AG20443 (cell line): ENCODE data around the gene SLC2A3.
"Not testable (repeated sequence)": the region's sequence is repeated elsewhere in the genome, so short reads cannot be mapped to it uniquely, and the experiment has no call there.

ENCODE experiments used
- DNase-seq: peaks from one replicate; pipeline ENCODE4 v3.0.0; 2012; ENCODE audit warnings: low spot score, mixed read lengths

Gene SLC2A3

GRCh38 chr12:7915661-7916403 is 20.2 kb downstream of the SLC2A3 start:
- DNase-seq = peak; percentile 18

DNA sequence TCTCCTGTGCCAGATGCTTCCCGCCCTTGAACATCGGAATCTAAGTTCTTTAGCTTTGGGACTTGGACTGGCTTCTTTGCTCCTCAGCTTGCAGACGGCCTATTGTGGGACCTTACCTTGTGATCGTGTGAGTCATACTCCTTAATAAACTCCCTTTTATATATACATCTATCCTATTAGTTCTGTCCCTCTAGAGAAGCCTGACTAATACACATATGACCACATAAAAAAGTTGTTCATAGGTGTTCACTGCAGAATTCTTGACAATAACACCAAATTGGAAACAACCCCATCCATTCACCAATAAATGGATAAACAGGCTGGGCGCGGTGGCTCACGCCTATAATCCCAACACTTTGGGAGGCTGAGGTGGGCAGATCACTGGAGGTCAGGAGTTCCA is 25.9 kb downstream of the SLC2A3 start:
- DNase-seq = not testable (repeated sequence)

- peak; percentile 41 for DNase-seq
Measured at GRCh38 chr12:7907009-7907408, 29.0 kb downstream of the SLC2A3 start.

- DNase-seq = not testable (repeated sequence)
Measured at GRCh38 chr12:7906303-7906702, 29.7 kb downstream of the SLC2A3 start.

DNA sequence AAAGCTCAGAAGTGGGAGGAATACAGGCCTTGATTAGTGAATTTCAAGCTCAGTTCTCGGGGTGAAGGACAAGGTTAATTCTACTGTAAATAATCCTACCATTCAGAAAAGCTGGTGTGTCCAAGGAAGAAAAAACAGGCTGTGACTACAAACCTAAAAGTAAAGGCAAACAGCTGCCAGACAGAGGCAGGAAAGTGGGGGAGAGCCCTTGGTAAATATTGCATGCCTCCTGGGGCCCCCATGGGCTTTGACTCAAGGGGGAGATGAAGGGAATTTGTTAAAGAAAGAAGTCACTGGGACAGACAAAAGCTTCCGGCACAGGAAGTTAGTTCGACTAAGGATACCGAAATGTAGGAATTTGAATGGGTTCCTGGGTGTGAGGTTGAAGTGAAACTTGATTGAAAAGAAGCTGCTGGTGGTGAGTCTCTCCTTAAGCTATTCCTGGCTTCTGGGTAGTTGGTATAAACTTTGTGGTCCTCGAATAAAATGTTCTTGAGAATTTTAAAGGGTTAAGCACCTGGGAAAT is 30.3 kb downstream of the SLC2A3 start:
- not testable (repeated sequence) for DNase-seq

DNA sequence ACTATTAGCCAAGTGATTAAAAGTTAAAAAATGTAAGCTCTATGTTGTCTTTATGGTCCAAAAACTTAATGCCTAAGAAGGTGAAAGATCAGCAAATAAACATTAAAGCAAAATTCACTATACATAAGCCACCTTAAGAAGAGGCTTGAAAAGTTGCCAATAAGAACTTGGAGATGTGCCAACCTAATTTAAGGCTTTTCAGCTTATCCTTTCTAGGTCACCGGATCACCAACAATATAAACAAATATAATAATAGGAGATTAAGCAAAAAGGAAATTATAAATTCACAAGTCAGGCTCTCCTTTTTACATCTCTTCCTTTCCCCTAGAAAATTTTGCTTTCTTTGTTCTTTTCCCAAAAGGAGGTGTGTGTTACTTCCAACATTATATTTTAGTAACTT is 30.9 kb downstream of the SLC2A3 start:
- DNase-seq = no peak

DNA sequence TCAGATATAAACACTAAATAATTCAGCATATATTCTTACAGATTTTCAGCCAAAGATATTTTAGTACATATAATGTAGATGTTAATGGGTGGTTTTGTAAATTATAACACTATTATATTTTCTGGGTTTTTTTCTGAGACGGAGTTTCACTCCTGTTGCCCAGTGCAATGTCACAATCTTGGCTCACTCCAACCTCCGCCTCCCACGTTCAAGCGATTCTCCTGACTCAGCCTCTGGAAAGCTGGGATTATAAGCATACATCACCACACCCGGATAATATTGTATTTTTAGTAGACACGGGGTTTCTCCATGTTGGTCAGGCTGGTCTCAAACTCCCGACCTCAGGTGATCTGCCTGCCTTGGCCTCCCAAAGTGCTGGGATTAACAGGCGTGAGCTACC is 33.6 kb downstream of the SLC2A3 start:
- DNase-seq = not testable (repeated sequence)

GRCh38 chr12:7899755-7900154 is 36.2 kb downstream of the SLC2A3 start:
- peak; percentile 37 for DNase-seq

GRCh38 chr12:7896726-7897125 is 39.3 kb downstream of the SLC2A3 start:
- not testable (repeated sequence) for DNase-seq

- no peak for DNase-seq
Measured at GRCh38 chr12:7892186-7892980, 43.6 kb downstream of the SLC2A3 start.

DNA sequence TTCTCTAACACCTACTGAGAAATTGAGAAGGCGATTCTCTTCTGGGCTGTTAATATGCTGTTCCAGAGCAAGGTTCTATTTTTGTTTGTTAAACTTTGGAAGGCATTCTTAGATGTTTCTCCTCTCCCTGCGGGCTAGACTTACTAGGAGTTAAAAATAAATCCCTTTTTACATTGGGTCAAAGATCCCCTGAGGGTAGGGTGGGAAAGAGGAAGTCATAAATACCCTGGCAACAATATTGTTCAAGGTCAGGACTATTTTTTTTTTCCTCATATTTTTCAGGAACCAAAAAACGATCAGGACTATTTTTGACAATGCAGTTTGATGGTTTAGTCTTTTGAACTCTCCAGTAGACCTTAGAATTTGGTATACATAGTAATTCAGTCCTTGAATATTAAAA is 51.3 kb downstream of the SLC2A3 start:
- no peak for DNase-seq

- not testable (repeated sequence) for DNase-seq
Measured at GRCh38 chr12:7881736-7882120, 54.3 kb downstream of the SLC2A3 start.

DNA sequence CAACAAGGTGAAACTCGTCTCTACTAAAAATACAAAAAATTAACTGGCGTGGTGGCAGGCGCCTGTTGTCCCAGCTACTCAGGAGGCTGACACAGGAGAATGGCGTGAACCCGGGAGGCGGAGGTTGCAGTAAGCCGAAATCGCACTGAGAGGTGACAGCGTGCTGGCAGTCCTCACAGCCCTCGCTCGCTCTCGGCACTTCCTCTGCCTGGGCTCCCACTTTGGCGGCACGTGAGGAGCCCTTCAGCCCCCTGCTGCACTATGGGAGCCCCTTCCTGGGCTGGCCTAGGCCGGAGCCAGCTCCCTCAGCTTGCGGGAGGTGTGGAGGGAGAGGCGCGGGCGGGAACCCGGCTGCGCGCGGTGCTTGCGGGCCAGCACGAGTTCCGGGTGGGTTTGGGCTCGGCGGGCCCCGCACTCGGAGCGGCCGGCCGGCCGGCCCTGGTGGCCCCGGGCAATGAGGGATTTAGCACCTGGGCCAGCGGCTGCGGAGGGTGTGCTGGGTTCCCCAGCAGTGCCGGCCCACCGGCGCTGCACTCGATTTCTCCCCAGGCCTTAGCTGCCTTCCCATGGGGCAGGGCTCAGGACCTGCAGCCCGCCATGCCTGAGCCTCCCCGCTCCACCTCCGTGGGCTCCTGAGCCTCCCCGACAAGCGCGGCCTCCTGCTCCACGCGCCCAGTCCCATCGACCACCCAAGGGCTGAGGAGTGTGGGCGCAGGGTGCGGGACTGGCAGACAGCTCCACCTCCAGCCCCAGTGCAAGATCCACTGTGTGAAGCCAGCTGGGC is 54.8 kb downstream of the SLC2A3 start:
- not testable (repeated sequence) for DNase-seq

DNA sequence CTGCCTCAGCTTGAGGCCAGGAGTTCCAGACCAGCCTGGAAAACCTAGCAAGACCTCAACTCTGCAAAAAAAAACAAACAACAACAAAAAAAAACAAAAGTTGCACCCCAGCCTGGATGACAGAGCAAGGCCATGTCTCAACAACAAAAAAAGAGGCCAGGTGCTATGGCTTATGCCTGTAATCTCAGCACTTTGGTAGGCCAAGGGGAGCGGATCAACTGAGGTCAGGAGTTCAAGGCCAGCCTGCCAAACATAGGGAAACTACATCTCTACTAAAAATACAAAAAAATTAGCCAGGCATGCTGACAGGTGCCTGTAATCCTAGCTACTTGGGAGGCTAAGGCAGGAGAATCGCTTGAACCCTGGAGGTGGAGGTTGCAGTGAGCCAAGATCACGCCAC is 56.7 kb downstream of the SLC2A3 start:
- no peak for DNase-seq

DNA sequence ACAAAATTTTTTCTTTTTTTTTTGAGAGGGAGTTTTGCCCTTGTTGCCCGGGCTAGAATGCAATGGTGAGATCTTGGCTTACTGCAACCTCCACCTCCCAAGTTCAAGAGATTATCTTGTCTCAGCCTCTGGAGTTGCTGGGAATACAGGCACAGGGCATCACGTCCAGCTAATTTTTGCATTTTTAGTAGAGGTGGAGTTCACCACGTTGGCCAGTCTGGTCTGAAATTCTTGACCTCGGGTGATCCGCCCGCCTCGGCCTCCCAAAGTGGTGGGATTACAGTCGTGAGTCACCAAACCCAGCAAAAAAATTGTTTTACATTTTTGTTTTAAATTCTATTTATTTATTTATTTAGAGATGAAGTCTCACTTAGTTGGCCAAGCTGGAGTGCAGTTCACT is 58.6 kb downstream of the SLC2A3 start:
- DNase-seq = no peak

GRCh38 chr12:7872566-7873319 is 63.2 kb downstream of the SLC2A3 start, which contains the start of gene SLC2A14:
Gene SLC2A14 (minus strand): TSS chr12:7872915. CDS start chr12:7869880, 3,035 bp downstream.
- no peak for DNase-seq

GRCh38 chr12:7870335-7870734 is 65.7 kb downstream of the SLC2A3 start:
- no peak for DNase-seq
